NCI-H1436 (cell line): ENCODE results near the gene EN2.
"Not testable (repeated sequence)": the region's sequence is repeated elsewhere in the genome, so short reads cannot be mapped to it uniquely, and the experiment has no call there.

Experiments
- DNase-seq: peaks from one replicate; lab custom pipeline; 2025; lab: John Stamatoyannopoulos, UW

Gene EN2

GRCh38 chr7:155425887-155426286, 32.0 kb upstream of the EN2 start:
- DNase-seq, result no peak

- DNase-seq, result no peak
These were observed 31.2 kb upstream of the EN2 start for GRCh38 chr7:155426543-155427410.

GRCh38 chr7:155427411-155428038, 30.4 kb upstream of the EN2 start:
- no peak for DNase-seq

- DNase-seq, result no peak
These were observed 29.6 kb upstream of the EN2 start for GRCh38 chr7:155428171-155428834.

GRCh38 chr7:155429651-155430050, 28.3 kb upstream of the EN2 start:
- no peak for DNase-seq

- DNase-seq, result no peak
These were observed 27.3 kb upstream of the EN2 start for GRCh38 chr7:155430606-155431005.

- no peak for DNase-seq
These were observed 26.7 kb upstream of the EN2 start for GRCh38 chr7:155431231-155431630.

GRCh38 chr7:155431711-155432110, 26.2 kb upstream of the EN2 start:
- DNase-seq, result no peak

- DNase-seq, result no peak
These were observed 22.8 kb upstream of the EN2 start for GRCh38 chr7:155435110-155435509.

- DNase-seq, result no peak
These were observed 20.1 kb upstream of the EN2 start for GRCh38 chr7:155437836-155438235.

- no peak for DNase-seq
These were observed 19.2 kb upstream of the EN2 start for GRCh38 chr7:155438777-155439176.

- DNase-seq, result no peak
These were observed 18.5 kb upstream of the EN2 start for GRCh38 chr7:155439311-155440017.

GRCh38 chr7:155440018-155440410, 17.9 kb upstream of the EN2 start:
- DNase-seq, result no peak

- no peak for DNase-seq
These were observed 16.1 kb upstream of the EN2 start for GRCh38 chr7:155441856-155442255.

GRCh38 chr7:155444746-155445145, 13.2 kb upstream of the EN2 start:
- DNase-seq, result no peak

GRCh38 chr7:155445606-155446005, 12.3 kb upstream of the EN2 start:
- not testable (repeated sequence) for DNase-seq

GRCh38 chr7:155447603-155448002, 10.3 kb upstream of the EN2 start:
- no peak for DNase-seq

GRCh38 chr7:155448632-155449007, 9.3 kb upstream of the EN2 start:
- DNase-seq, result no peak

- DNase-seq, result no peak
These were observed 8.7 kb upstream of the EN2 start for GRCh38 chr7:155449008-155449868.

GRCh38 chr7:155449869-155450557, 7.9 kb upstream of the EN2 start:
- DNase-seq, result no peak

- DNase-seq, result no peak
These were observed 7.4 kb upstream of the EN2 start for GRCh38 chr7:155450558-155450969.
